ENCODE data around the gene JMJD7. TPM values are rescaled to one million over a fixed set of nuclear protein-coding genes. Genes with fewer than 3 reads are reported as not detected.

The JMJD7 gene
- total RNA-seq, 4 donors from 2014 or later: 1.9 to 10.9 (median 7.6) TPM

DNA sequence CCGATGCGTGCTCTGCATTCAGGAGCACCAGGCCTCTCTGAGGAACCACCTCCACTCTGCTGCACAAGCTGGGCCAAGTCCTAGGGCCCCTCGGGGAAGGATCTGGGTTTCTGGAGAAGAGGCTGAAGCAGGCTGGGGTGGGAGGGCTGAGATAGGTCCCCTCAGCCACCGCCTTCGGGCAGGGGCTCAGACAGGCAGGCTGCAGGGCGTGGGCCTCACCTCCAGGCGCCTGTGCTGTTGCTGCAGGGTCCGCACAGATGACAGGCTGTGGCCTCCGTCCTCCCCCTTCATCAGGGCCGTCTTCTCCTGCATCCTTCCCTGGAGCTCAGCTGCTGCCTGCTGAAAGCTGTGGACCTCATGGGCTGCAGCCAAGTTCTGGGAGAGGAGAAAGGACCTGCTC, 25.9 kb downstream of the JMJD7 start:
- intact Hi-C loops (cut with DNase I; ENCODE audit: low total_unique reads): no loop called here
- Histone ChIP-seq H3K27me3 (peaks cover 30% of the 10 kb centered on the region), H3K36me3 (no peaks in the 10 kb centered on the region), H3K27ac (no peak overlapping the region), H3K9me3 (no peaks in the 10 kb centered on the region), H3K4me3 (no peak overlapping the region), H3K4me1 (no peaks in the 10 kb centered on the region)
- DNase-seq: no peak
- in situ Hi-C loops (cut with MboI; ENCODE audit: low pct_ligation_motif_present in 1 of 4, low pct_unique_long_range_greater_than_20kb in 1 of 4, low sequenced_read_pairs in 3 of 4): no loop called here
- 88% methylated on average over 5 of the region's 10 CpGs; no CpG with 5 or more reads in 1 of the 2 donors for WGBS, 2 donors (ENCODE audit: low coverage in 1 of 2)
- TF ChIP-seq, protein P1, sequence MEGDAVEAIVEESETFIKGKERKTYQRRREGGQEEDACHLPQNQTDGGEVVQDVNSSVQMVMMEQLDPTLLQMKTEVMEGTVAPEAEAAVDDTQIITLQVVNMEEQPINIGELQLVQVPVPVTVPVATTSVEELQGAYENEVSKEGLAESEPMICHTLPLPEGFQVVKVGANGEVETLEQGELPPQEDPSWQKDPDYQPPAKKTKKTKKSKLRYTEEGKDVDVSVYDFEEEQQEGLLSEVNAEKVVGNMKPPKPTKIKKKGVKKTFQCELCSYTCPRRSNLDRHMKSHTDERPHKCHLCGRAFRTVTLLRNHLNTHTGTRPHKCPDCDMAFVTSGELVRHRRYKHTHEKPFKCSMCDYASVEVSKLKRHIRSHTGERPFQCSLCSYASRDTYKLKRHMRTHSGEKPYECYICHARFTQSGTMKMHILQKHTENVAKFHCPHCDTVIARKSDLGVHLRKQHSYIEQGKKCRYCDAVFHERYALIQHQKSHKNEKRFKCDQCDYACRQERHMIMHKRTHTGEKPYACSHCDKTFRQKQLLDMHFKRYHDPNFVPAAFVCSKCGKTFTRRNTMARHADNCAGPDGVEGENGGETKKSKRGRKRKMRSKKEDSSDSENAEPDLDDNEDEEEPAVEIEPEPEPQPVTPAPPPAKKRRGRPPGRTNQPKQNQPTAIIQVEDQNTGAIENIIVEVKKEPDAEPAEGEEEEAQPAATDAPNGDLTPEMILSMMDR (IDR thresholded peaks at IDR 0.05): no peak
- no peak for TF ChIP-seq POLR2A (IDR thresholded peaks at IDR 0.05)
- TF ChIP-seq EP300 (IDR thresholded peaks at IDR 0.05; ENCODE audit: low read depth): no peak
- TF ChIP-seq POLR2AphosphoS5 (IDR thresholded peaks at IDR 0.05): no peak

DNA sequence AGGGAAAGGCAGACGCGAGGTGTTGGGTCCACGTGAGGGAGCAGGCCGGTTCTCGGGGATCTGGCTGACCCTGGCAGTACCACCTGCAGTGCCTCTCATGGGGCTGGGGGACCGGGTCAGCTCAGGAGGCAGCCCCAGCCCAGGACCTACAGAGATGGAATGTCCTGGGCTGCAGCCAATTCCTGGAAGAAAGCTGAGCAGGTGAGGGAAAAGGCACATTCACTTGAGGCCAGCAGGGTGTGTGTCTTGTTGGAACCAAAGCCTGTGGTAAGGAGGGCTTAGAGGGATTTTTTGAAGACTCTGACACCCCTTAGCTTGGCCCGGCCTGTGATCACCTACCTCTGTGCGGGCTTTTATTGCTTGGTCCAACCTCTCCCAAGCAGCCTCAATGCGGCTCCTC, 26.6 kb downstream of the JMJD7 start:
- Histone ChIP-seq H3K4me3 (no peak overlapping the region), H3K9me3 (no peaks in the 10 kb centered on the region), H3K36me3 (no peaks in the 10 kb centered on the region), H3K27ac (no peak overlapping the region), H3K4me1 (no peaks in the 10 kb centered on the region), H3K27me3 (peaks cover 30% of the 10 kb centered on the region)
- TF ChIP-seq POLR2AphosphoS5 (IDR thresholded peaks at IDR 0.05): no peak
- TF ChIP-seq, protein P1 (IDR thresholded peaks at IDR 0.05): no peak
- no peak for TF ChIP-seq POLR2A (IDR thresholded peaks at IDR 0.05)
- no peak for DNase-seq
- 89 to 92% methylated on average over 7 to 9 of the region's 9 CpGs for WGBS, 2 donors (ENCODE audit: low coverage in 1 of 2)
- intact Hi-C loops (cut with DNase I; ENCODE audit: low total_unique reads) (no loop called here), in situ Hi-C loops (cut with MboI; ENCODE audit: low pct_ligation_motif_present in 1 of 4, low pct_unique_long_range_greater_than_20kb in 1 of 4, low sequenced_read_pairs in 3 of 4) (no loop called here)

DNA sequence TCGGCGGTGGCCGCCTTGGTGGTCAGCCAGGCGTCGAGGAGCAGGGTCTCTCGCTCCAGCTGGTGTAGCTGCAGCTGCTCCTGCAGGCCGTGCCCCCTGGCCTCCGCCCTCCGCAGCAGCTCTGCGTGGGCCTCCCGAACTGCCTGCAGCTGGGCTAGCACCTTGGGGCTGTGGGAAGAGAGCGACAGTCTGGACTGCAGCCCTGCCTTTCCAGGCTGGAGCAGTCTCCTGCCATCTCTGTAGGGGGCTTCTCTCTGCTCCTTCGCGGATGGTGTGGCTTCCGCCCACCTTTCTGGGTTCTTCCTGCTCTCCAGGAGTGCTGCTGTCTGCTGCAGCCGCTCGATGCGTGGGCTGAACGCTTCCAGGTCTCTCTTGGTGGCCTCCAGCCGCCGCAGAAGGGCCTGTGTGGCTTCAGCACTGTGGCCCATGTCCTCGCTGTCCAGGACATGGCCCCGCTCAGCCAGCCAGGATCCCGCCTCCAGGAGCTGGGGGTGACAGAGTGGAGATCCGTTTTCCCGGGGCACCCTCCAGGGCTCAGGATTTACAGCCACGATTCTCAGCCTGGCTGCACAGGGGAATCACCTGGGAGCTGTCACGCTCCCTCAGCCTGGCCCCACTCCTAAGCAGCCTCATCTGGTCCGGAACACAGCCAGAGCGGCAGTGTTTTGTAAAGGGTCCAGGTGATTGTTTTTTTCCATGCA, 27.5 kb downstream of the JMJD7 start:
- Histone ChIP-seq H3K27me3 (peaks cover 30% of the 10 kb centered on the region), H3K27ac (no peak overlapping the region), H3K36me3 (no peaks in the 10 kb centered on the region), H3K9me3 (no peaks in the 10 kb centered on the region), H3K4me1 (no peaks in the 10 kb centered on the region), H3K4me3 (no peak overlapping the region)
- TF ChIP-seq EP300 (IDR thresholded peaks at IDR 0.05; ENCODE audit: low read depth) (no peak), POLR2A (IDR thresholded peaks at IDR 0.05) (no peak)
- 78 to 100% methylated on average over 2 to 25 of the region's 30 CpGs for WGBS, 2 donors (ENCODE audit: low coverage in 1 of 2)
- in situ Hi-C loops (cut with MboI; ENCODE audit: low pct_ligation_motif_present in 1 of 4, low pct_unique_long_range_greater_than_20kb in 1 of 4, low sequenced_read_pairs in 3 of 4): no loop called here
- intact Hi-C loops (cut with DNase I; ENCODE audit: low total_unique reads): no loop called here
- DNase-seq: no peak

DNA sequence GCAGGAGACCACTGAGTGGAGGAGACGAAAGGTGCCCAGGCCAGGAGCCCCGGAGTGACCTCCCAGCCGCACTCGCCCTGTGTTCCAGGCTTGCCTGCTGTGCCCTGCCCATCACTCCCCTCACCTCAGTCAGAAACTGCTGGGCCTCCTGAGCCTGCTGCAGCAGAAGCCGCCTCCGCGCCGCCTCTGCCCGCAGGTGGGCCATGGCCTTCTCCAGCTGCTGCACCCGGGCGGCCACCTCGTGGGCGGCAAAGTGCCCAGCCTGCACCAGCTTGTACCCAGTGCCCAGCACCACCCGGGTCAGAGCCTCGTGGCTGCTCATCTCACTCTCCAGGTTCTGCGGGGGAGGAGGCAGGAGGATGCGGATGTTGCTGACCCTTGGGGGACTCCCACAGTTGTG, 28.4 kb downstream of the JMJD7 start:
- intact Hi-C loops (cut with DNase I; ENCODE audit: low total_unique reads): no loop called here
- DNase-seq: no peak

More for the DNA sequence above, 28.4 kb downstream of the JMJD7 start:
- WGBS, 2 donors (ENCODE audit: low coverage in 1 of 2): 95% methylated on average over 9 of the region's 17 CpGs; no CpG with 5 or more reads in 1 of the 2 donors
- Histone ChIP-seq H3K27ac (no peak overlapping the region), H3K27me3 (peaks cover 30% of the 10 kb centered on the region), H3K36me3 (no peaks in the 10 kb centered on the region), H3K9me3 (no peaks in the 10 kb centered on the region), H3K4me3 (no peak overlapping the region), H3K4me1 (no peaks in the 10 kb centered on the region)
- in situ Hi-C loops (cut with MboI; ENCODE audit: low pct_ligation_motif_present in 1 of 4, low pct_unique_long_range_greater_than_20kb in 1 of 4, low sequenced_read_pairs in 3 of 4): no loop called here
- TF ChIP-seq EP300 (IDR thresholded peaks at IDR 0.05; ENCODE audit: low read depth): no peak
- no peak for TF ChIP-seq POLR2A (IDR thresholded peaks at IDR 0.05)
- TF ChIP-seq, protein P1 (IDR thresholded peaks at IDR 0.05): no peak
- TF ChIP-seq POLR2AphosphoS5 (IDR thresholded peaks at IDR 0.05): no peak

All from transverse colon (tissue), 4 donors.